Activated CD4-positive, alpha-beta T cell treated with anti-CD3 and anti-CD28 coated beads, Interleukin-2, amount 10 ng/mL, durations not matched to agents 24 days and 14 days (primary cell): ENCODE data around the gene RADIL. TPM values are rescaled to one million over a fixed set of nuclear protein-coding genes. Genes with fewer than 3 reads are reported as not detected.
"Not testable (repeated sequence)": the region's sequence is repeated elsewhere in the genome, so short reads cannot be mapped to it uniquely, and the experiment has no call there.

Experiments
- DNase-seq: peaks from one replicate; pipeline ENCODE4 v3.0.0; 2022
- H3K27ac Mint-ChIP-seq: one replicate; pipeline ENCODE4 v1.8.0; 2022; ENCODE audit warnings: mild to moderate bottlenecking, mixed read lengths
- H3K27me3 Mint-ChIP-seq: one replicate; pipeline ENCODE4 v1.8.0; 2022; ENCODE audit warnings: mixed read lengths
- H3K36me3 Mint-ChIP-seq: one replicate; pipeline ENCODE4 v1.8.0; 2022; ENCODE audit warnings: low read depth, mild to moderate bottlenecking, mixed read lengths
- H3K4me1 Mint-ChIP-seq: one replicate; pipeline ENCODE4 v1.8.0; 2021; ENCODE audit warnings: mixed read lengths
- H3K4me3 Mint-ChIP-seq: one replicate; pipeline ENCODE4 v1.8.0; 2022; ENCODE audit warnings: mild to moderate bottlenecking, moderate library complexity, mixed read lengths
- H3K9me3 Mint-ChIP-seq: one replicate; pipeline ENCODE4 v1.8.0; 2021; ENCODE audit warnings: mixed read lengths
- intact Hi-C: fragments of 100-400 bp; cut with micrococcal nuclease; formaldehyde crosslinking; loops from one replicate; pipeline ENCODE4 v1.15.1; 2023
- total RNA-seq: library from RNA; stranded (reverse); gene quantifications from 2 replicates; pipeline ENCODE4 v1.2.3, GENCODE V29; 2022

RADIL gene
- total RNA-seq, 1 donor from 2014 or later = 0.14 TPM

DNA sequence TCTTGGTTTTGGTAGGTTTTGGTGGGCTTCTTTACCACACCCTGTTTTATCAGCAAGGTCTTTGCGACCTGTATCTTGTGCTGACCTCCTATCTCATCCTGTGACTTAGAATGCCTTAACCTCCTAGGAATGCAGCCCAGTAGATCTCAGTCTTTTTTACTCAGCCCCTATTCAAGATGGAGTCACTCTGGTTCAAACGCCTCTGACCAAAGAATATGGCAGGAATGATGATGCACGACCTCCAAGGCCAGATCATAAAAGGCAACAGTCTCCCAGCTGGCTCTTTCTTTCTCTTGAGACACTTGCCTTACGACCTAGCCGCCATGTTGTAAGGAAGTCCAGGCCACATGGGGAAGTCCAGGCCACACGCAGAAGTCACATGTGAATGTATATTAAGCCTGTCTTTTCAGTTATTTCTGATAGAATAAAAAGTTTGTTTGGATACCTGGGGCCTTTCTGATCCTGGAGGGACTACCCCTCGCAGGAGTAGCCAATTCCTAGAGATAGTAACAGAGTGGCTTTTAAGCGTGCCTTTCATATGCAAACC, 10.5 kb upstream of the RADIL start:
- Mint-ChIP-seq H3K4me3 (no peak overlapping the region), H3K27me3 (no peaks in the 10 kb centered on the region), H3K36me3 (no peaks in the 10 kb centered on the region), H3K9me3 (peaks cover 4% of the 10 kb centered on the region), H3K4me1 (no peaks in the 10 kb centered on the region), H3K27ac (no peak overlapping the region)
- no peak for DNase-seq
- intact Hi-C loops = no loop called here

GRCh38 chr7:4893188-4893587, 9.7 kb upstream of the RADIL start:
- H3K4me1 Mint-ChIP-seq, intact Hi-C loops, H3K27ac Mint-ChIP-seq, DNase-seq, H3K9me3 Mint-ChIP-seq, H3K4me3 Mint-ChIP-seq, H3K36me3 Mint-ChIP-seq, H3K27me3 Mint-ChIP-seq: not testable (repeated sequence)

GRCh38 chr7:4891522-4891921, 8.0 kb upstream of the RADIL start:
- H3K36me3 Mint-ChIP-seq, DNase-seq, H3K27me3 Mint-ChIP-seq, H3K9me3 Mint-ChIP-seq, H3K4me3 Mint-ChIP-seq, H3K4me1 Mint-ChIP-seq, intact Hi-C loops, H3K27ac Mint-ChIP-seq: not testable (repeated sequence)

GRCh38 chr7:4889682-4890081, 6.2 kb upstream of the RADIL start:
- H3K27ac Mint-ChIP-seq = no peak overlapping the region
- no peak overlapping the region for H3K4me3 Mint-ChIP-seq
- peaks cover 4% of the 10 kb centered on the region for H3K9me3 Mint-ChIP-seq
- intact Hi-C loops = loop anchor here (10.0 kb wide), 1 partner anchor 275 kb away; no protein-coding TSS in a partner anchor
- no peaks in the 10 kb centered on the region for H3K4me1 Mint-ChIP-seq
- H3K36me3 Mint-ChIP-seq = no peaks in the 10 kb centered on the region
- H3K27me3 Mint-ChIP-seq = peaks cover 3% of the 10 kb centered on the region
- DNase-seq = no peak

- H3K27me3 Mint-ChIP-seq = peaks cover 9% of the 10 kb centered on the region
- intact Hi-C loops = loop anchor here (10.0 kb wide), 1 partner anchor 273 kb away; no protein-coding TSS in a partner anchor
- no peak overlapping the region for H3K4me3 Mint-ChIP-seq
- no peaks in the 10 kb centered on the region for H3K9me3 Mint-ChIP-seq
- H3K27ac Mint-ChIP-seq = no peak overlapping the region
- H3K36me3 Mint-ChIP-seq = no peaks in the 10 kb centered on the region
- no peak for DNase-seq
- no peaks in the 10 kb centered on the region for H3K4me1 Mint-ChIP-seq
Observed at GRCh38 chr7:4888161-4888560, 4.6 kb upstream of the RADIL start.

DNA sequence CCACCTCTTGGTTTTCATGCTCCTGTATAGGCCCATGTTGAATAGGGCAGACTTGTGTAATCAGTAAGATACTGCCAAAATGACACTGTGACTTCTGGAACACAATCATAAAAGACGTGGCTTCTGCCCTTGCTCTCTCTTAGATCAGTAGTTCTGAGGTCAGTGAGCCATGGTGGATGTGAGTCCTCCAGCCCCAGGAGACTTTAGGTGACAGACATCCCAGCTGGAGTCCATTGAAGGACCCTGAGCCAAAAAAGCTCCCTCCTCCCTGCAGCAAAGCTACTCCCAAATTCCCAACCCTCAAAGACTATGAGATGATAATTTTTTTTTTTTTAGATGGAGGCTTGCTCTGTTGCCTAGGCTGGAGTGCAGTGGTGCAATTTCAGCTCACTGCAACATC, 3.2 kb upstream of the RADIL start:
- no peak for DNase-seq
- intact Hi-C loops = loop anchor here (10.0 kb wide), 1 partner anchor 272 kb away; no protein-coding TSS in a partner anchor
- peaks cover 3% of the 10 kb centered on the region for H3K4me1 Mint-ChIP-seq
- H3K4me3 Mint-ChIP-seq = no peak overlapping the region
- H3K27me3 Mint-ChIP-seq = peaks cover 22% of the 10 kb centered on the region
- no peak overlapping the region for H3K27ac Mint-ChIP-seq
- H3K9me3 Mint-ChIP-seq = no peaks in the 10 kb centered on the region
- H3K36me3 Mint-ChIP-seq = no peaks in the 10 kb centered on the region

DNA sequence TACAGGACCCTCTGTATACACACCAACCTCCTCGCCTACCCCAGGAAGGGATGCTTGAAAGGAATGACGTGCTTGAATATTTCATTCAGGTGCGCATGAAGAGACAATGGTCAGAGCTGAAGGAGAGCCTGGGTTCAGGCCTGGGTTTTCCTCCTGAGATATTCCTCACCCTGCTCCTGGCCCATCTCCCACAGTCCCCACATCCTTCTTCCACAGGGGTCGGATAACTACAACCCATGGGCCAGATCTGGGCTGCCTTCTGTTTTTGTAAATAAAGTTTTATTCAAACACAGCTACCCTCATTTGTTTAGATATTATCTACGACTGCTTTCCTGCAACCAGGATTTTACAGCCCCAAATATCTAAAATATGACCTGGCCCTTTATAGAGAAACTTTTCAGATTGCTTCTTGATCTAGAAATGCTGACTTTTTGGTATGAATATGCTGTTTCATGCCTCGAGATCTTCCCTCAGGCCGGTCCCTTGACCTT, 1.8 kb upstream of the RADIL start:
- no peaks in the 10 kb centered on the region for H3K9me3 Mint-ChIP-seq
- H3K4me1 Mint-ChIP-seq = peaks cover 3% of the 10 kb centered on the region
- H3K27ac Mint-ChIP-seq = no peak overlapping the region
- H3K36me3 Mint-ChIP-seq = no peaks in the 10 kb centered on the region
- no peak overlapping the region for H3K4me3 Mint-ChIP-seq
- peaks cover 25% of the 10 kb centered on the region for H3K27me3 Mint-ChIP-seq
- intact Hi-C loops = loop anchor here (10.0 kb wide), 1 partner anchor 271 kb away; no protein-coding TSS in a partner anchor
- DNase-seq = no peak

DNA sequence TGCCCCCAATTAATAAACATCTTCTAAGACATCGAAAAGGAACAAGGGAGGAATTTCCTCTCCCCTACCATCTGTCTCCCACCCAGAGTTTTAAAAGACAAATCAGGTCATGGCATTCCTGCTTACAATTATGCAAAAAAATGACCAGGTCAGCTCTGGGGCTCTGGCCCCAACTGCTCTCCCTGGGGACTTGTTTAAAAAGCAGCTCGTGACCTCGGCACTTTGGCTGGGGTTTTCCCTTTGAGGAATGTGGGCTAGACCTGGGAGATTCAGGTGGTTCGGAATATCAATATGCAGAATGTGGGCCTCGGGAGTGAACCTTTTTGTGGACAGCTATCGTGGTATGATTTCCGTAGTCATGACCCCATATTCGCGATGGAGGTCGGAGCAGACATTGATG, 648 bp upstream of the RADIL start:
- H3K27me3 Mint-ChIP-seq = peaks cover 25% of the 10 kb centered on the region
- H3K27ac Mint-ChIP-seq = no peak overlapping the region
- DNase-seq = no peak
- H3K9me3 Mint-ChIP-seq = no peaks in the 10 kb centered on the region
- no peak overlapping the region for H3K4me3 Mint-ChIP-seq
- intact Hi-C loops = loop anchor here (10.0 kb wide), 1 partner anchor 269 kb away; no protein-coding TSS in a partner anchor
- H3K36me3 Mint-ChIP-seq = no peaks in the 10 kb centered on the region
- H3K4me1 Mint-ChIP-seq = peaks cover 3% of the 10 kb centered on the region

DNA sequence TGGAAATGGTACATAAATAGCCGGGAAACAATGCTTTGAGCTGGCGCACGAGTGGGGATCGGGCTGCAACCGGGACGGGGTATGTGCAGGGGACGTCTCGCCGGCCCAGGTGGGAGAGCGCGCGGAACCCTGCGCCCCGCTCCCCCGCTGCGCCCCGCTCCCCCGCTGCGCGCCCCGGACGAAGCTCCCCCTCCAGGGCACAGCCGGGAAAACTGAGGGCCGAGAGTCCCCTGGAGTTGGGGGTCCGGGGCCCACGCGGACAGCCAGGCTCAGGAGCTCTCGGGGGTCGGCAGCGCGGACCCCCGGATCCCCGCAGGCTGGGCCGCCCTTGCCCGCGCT, 514 bp downstream of the RADIL start:
- peaks cover 3% of the 10 kb centered on the region for H3K4me1 Mint-ChIP-seq
- peak overlapping the region; percentile 64 for H3K4me3 Mint-ChIP-seq
- intact Hi-C loops = loop anchor here (2.0 to 10.0 kb wide), 3 partner anchors 52 to 268 kb away; no protein-coding TSS in a partner anchor
- H3K27ac Mint-ChIP-seq = no peak overlapping the region
- H3K36me3 Mint-ChIP-seq = no peaks in the 10 kb centered on the region
- no peaks in the 10 kb centered on the region for H3K9me3 Mint-ChIP-seq
- H3K27me3 Mint-ChIP-seq = peaks cover 25% of the 10 kb centered on the region
- DNase-seq = no peak

DNA sequence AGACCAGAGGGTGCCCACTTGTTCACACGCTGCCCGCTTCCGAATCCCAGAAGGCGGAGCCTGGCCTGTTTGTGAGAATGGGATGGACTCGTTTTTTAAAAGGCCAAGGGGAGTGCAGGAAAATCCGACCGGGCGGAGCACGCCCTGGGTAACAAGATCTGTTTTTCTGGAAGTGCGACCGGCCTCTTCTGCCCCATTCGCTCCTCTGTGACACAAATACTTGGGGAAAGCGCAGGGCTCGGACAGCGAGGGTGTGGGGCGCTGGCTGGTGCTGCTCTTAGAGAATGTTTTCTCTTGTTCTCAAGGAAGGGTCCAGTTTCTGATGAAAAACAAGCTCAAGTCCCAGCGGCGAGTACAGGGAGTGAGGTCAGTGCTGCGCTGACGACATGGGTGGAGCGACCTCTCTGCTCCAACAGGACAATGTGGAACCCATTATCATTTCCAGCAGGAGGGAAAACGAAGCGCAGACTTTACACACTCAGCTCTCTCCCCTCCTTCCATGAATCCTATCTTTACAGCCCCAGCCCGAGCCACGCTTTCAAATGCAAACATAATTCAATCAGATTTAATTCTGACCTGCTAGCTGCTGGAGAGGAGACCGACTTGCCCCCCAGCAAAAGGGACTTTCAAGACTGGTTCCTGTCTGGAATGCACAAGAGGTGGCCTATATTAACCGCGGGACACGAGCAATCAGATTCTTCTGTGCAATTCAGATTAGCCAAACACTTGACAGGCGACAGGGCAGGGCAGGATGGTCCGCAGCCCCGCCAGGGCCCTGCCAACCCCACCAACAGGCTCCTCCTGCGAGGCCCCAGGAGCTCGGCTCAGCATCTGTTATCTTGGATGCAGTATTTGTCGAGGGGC, 1.1 kb downstream of the RADIL start:
- intact Hi-C loops = loop anchor here (2.0 to 10.0 kb wide), 3 partner anchors 52 to 268 kb away; no protein-coding TSS in a partner anchor
- peaks cover 25% of the 10 kb centered on the region for H3K27me3 Mint-ChIP-seq
- H3K4me1 Mint-ChIP-seq = peaks cover 3% of the 10 kb centered on the region
- no peaks in the 10 kb centered on the region for H3K36me3 Mint-ChIP-seq
- no peak for DNase-seq
- no peak overlapping the region for H3K27ac Mint-ChIP-seq
- H3K4me3 Mint-ChIP-seq = peak overlapping the region; percentile 64
- H3K9me3 Mint-ChIP-seq = no peaks in the 10 kb centered on the region

GRCh38 chr7:4880218-4880617, 3.3 kb downstream of the RADIL start:
- H3K9me3 Mint-ChIP-seq = no peaks in the 10 kb centered on the region
- no peak overlapping the region for H3K4me3 Mint-ChIP-seq
- intact Hi-C loops = loop anchor here (10.0 kb wide), 1 partner anchor 265 kb away; no protein-coding TSS in a partner anchor
- peaks cover 3% of the 10 kb centered on the region for H3K4me1 Mint-ChIP-seq
- no peak for DNase-seq
- H3K27me3 Mint-ChIP-seq = peaks cover 23% of the 10 kb centered on the region
- no peaks in the 10 kb centered on the region for H3K36me3 Mint-ChIP-seq
- no peak overlapping the region for H3K27ac Mint-ChIP-seq

DNA sequence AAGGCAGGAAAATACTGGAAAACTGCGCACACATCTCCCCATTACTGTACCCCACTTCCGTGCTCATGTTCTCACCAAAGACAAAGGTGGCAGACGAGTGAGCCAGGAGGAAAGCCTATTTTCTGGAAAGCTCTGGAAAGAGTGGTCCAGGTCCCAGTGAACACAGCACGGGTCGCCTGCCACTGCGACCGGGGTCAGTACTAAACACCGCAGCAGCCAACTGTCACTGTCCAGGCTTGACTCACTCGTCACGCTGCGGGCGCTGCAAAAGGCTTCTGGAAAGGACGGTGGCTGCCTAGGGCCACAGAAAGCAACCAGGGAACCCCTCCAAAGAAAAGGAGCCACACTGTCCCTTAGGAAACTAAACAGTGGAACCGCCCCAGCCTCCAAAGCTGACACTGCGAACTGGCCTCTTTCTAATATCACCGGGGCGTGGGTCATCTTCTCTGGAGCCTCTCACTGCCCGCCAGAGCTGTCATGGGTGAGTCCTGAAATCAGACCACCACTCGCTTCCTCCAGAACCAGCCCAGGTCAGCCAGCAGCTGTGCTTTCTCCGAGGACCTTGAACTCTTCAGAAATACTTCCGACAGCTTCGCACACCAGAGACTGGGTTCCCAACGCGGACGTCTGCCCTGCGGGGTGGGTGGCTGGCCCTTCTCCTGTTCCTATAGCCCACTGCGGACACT, 4.0 kb downstream of the RADIL start:
- intact Hi-C loops = loop anchor here (10.0 kb wide), 1 partner anchor 265 kb away; no protein-coding TSS in a partner anchor
- peaks cover 3% of the 10 kb centered on the region for H3K4me1 Mint-ChIP-seq
- H3K36me3 Mint-ChIP-seq = no peaks in the 10 kb centered on the region
- no peak for DNase-seq
- H3K27ac Mint-ChIP-seq = no peak overlapping the region
- no peaks in the 10 kb centered on the region for H3K9me3 Mint-ChIP-seq
- no peak overlapping the region for H3K4me3 Mint-ChIP-seq
- H3K27me3 Mint-ChIP-seq = peaks cover 21% of the 10 kb centered on the region

DNA sequence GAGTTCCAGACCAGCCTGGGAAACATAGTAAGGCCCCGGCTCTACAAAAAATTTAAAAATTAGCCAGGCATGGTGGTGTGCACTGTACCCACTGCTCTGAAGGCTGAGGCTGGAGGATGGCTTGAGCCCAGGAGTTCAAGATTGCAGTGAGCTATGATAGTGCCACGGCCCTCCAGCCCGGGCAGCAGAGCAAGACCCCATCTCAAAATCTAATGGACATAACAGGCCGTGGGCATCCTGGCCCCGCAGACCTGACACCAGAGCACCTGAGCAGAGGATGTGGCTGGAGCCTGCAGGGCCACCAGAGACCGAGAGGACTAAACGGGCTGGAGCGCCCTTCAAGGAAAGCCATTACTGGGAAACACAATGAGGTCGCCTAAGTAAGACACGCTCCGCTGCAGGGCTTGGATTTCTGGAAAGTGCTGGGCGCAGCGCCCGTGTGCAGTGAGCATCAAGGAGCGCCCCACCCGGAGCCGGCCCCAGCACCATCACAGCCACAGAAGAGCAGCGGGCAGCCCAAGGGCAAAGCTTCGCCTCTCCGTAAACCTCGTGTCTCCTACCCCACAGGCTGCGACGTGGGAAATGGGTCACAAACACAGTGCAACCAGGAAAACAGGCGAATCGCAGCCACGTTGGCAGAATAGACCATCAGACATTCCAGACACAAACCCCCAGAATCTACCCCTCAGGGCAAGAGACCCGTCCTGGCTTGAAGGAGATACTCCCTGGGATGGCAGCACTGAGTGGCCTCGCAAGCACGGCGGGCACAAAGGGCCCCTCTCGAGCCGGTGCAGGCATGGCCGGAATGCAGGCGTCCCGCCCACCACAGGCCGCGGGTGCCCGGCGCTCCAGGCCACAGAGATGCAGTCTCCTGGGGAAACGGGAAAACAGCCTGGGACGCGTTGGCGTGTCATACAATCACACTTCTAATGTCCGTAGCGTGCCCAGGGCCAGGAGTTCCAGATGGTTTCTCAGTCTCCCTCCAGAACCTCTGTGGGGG, 4.9 kb downstream of the RADIL start:
- Mint-ChIP-seq H3K9me3 (no peaks in the 10 kb centered on the region), H3K4me1 (peaks cover 3% of the 10 kb centered on the region)
- intact Hi-C loops = no loop called here

More for the DNA sequence above, 4.9 kb downstream of the RADIL start:
- no peak overlapping the region for H3K4me3 Mint-ChIP-seq
- DNase-seq = no peak
- H3K27ac Mint-ChIP-seq = no peak overlapping the region
- H3K36me3 Mint-ChIP-seq = no peaks in the 10 kb centered on the region
- H3K27me3 Mint-ChIP-seq = peaks cover 15% of the 10 kb centered on the region
